Left lung (tissue), 10 donors: ENCODE measurements around the gene TEDC2. TPM values are rescaled to one million over a fixed set of nuclear protein-coding genes. Genes with fewer than 3 reads are reported as not detected.
"Not testable (repeated sequence)": the region's sequence is repeated elsewhere in the genome, so short reads cannot be mapped to it uniquely, and the experiment has no call there.

Experiments
- ATAC-seq: fragments of 200-7000 bp; cut with Tn5 transposase; one replicate; pipeline ENCODE4 v1.9.1; 2020; ENCODE audit warnings: moderate library complexity
- DNase-seq, 4 donors: peaks; one replicate each; pipeline ENCODE4 v3.0.0-alpha.2; 2013 to 2020
- H3K27ac ChIP-seq, 2 donors: fragments of 200-600 bp; sonication (generic) in 1 of 2; one replicate each; pipeline versions ENCODE4 v1.5.0 to v1.8.0; 2020 to 2021
- H3K27me3 ChIP-seq, 2 donors: fragments of 200-600 bp; sonication (generic) in 1 of 2; one replicate each; pipeline versions ENCODE4 v1.5.0 to v1.8.0; 2020 to 2021
- H3K36me3 ChIP-seq, 2 donors: fragments of 200-600 bp; sonication (generic) in 1 of 2; one replicate each; pipeline versions ENCODE4 v1.5.0 to v1.8.0; 2020 to 2021
- H3K4me1 ChIP-seq, 2 donors: fragments of 200-600 bp; one replicate each; pipeline ENCODE4 v1.8.0; 2021
- H3K4me3 ChIP-seq, 2 donors: fragments of 200-600 bp; sonication (generic) in 1 of 2; one replicate each; pipeline versions ENCODE4 v1.5.0 to v1.8.0; 2020 to 2021; ENCODE audit warnings: mild to moderate bottlenecking in 1 of 2
- H3K9me3 ChIP-seq, 2 donors: fragments of 200-600 bp; sonication (generic) in 1 of 2; one replicate each; pipeline versions ENCODE4 v1.5.0 to v1.8.0; 2020 to 2021
- CTCF ChIP-seq, 2 donors: fragments of 200-600 bp; sonication (generic) in 1 of 2; IDR thresholded peaks; one replicate each; pipeline versions ENCODE4 v1.5.0 to v1.8.0; 2021; ENCODE audit warnings: antibody characterized with exemption in 2 of 2
- intact Hi-C, 2 donors: fragments of 100-400 bp; cut with DNase I; formaldehyde crosslinking; loops; one replicate each; pipeline versions ENCODE4 v1.11.2 to v1.14.2; 2022
- polyA plus RNA-seq, 6 donors: library from polyadenylated mRNA; unstranded; fragments of 120-200 nt; gene quantifications; one replicate each; pipeline ENCODE4 v1.2.1, GENCODE V29; 2013; ENCODE audit not compliant: insufficient read length in 6 of 6
- total RNA-seq, 2 donors: library from RNA; stranded (reverse); fragmentation: NEBNext Ultra II Directional; extraction: Animal tissue kit (Norgen Biotek cat#: 25700); gene quantifications; one replicate each; pipeline ENCODE4 v1.2.1, GENCODE V29; 2021
- donor health status: DM: no; HTN: yes; CAD: no.
- donor health status: DM: no; HTN: no; CAD: no.

The TEDC2 gene
- total and polyA plus RNA-seq, 8 donors, result 4.0 to 10.9 (median 8.3) TPM

- intact Hi-C loops, result no loop called here
- DNase-seq, result no peak
- Histone ChIP-seq H3K4me1 (peaks cover 29 to 67% of the 10 kb centered on the region in 2 donors), H3K36me3 (no peaks in the 10 kb centered on the region), H3K27me3 (peaks cover 0 to 26% of the 10 kb centered on the region in 2 donors), H3K4me3 (peak overlapping the region in 1 of 2 donors; percentile 84), H3K9me3 (no peaks in the 10 kb centered on the region), H3K27ac (peak overlapping the region in 1 of 2 donors; percentile 9)
- peak; percentile 3 for ATAC-seq
- TF ChIP-seq CTCF (IDR thresholded peaks at IDR 0.05), result no peak
Observed at GRCh38 chr16:2476741-2477140, 16.8 kb downstream of the TEDC2 start.

- DNase-seq, result no peak
- Histone ChIP-seq H3K4me1 (peaks cover 27 to 66% of the 10 kb centered on the region in 2 donors), H3K27ac (peak overlapping the region in 1 of 2 donors; percentile 9), H3K27me3 (peaks cover 0 to 21% of the 10 kb centered on the region in 2 donors), H3K36me3 (no peaks in the 10 kb centered on the region), H3K9me3 (no peaks in the 10 kb centered on the region), H3K4me3 (no peak overlapping the region)
- intact Hi-C loops, result no loop called here
- no peak for ATAC-seq
- no peak for TF ChIP-seq CTCF (IDR thresholded peaks at IDR 0.05)
Observed at GRCh38 chr16:2477327-2477726, 17.4 kb downstream of the TEDC2 start.

GRCh38 chr16:2478279-2478678 is 18.4 kb downstream of the TEDC2 start:
- H3K27ac ChIP-seq, result no peak overlapping the region
- ATAC-seq (no peak), DNase-seq (no peak)
- H3K36me3 ChIP-seq, result no peaks in the 10 kb centered on the region
- peaks cover 0 to 11% of the 10 kb centered on the region in 2 donors for H3K27me3 ChIP-seq
- no peak for TF ChIP-seq CTCF (IDR thresholded peaks at IDR 0.05)
- peaks cover 35 to 67% of the 10 kb centered on the region in 2 donors for H3K4me1 ChIP-seq
- no peak overlapping the region for H3K4me3 ChIP-seq
- intact Hi-C loops, result no loop called here
- H3K9me3 ChIP-seq, result no peaks in the 10 kb centered on the region

GRCh38 chr16:2479996-2480395 is 20.1 kb downstream of the TEDC2 start:
- H3K9me3 ChIP-seq, H3K27me3 ChIP-seq, intact Hi-C loops, H3K27ac ChIP-seq, H3K36me3 ChIP-seq, H3K4me3 ChIP-seq, DNase-seq, ATAC-seq: not testable (repeated sequence)
- peaks cover 38 to 66% of the 10 kb centered on the region in 2 donors for H3K4me1 ChIP-seq

DNA sequence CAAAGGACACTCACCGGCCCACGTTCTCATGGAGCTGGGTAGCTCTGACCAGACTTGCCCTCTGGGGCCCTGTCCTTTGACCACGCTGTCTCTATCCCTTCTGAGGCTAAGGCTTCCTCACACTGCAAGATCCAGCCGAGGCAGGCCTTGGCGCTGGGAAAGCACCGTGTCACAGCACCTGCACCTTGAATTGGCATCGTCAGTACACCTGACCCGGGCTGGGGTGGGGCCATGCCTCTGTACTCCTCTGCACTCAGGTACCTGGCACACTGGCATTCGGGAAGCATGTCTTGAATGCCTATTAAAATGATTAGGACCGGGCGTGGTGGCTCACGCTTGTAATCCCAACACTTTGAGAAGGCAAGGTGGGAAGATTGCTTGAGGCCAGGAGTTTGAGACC is 21.0 kb downstream of the TEDC2 start:
- H3K9me3 ChIP-seq, result no peaks in the 10 kb centered on the region
- peaks cover 0 to 4% of the 10 kb centered on the region in 2 donors for H3K36me3 ChIP-seq
- TF ChIP-seq CTCF (IDR thresholded peaks at IDR 0.05), result no peak
- intact Hi-C loops, result no loop called here
- H3K4me1 ChIP-seq, result peaks cover 34 to 68% of the 10 kb centered on the region in 2 donors
- H3K4me3 ChIP-seq, result no peak overlapping the region
- DNase-seq, result peak in 1 of 4 donors; percentile 83
- peak overlapping the region; percentile 9 to 44 for H3K27ac ChIP-seq
- H3K27me3 ChIP-seq, result no peaks in the 10 kb centered on the region
- peak; percentile 79 for ATAC-seq

DNA sequence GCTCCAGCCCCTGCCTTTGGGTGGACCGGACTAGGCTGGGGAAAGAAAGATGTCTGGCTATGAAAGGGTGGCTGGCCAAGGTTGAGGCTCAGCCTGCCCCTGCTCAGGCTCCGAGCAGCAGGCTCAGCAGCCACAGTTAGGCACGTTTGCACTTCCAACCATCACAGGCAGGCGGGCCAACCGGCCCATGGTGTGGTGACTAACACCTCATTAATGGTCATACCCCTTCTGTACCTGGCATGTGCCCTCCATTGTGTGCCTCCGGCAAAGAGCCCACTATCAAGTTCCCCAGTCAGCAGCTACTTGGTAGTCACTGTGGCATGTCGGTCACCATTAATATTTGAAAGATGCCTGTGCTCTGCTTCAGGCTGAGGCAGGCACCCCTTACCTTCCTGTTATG is 21.8 kb downstream of the TEDC2 start:
- H3K4me1 ChIP-seq, result peaks cover 33 to 68% of the 10 kb centered on the region in 2 donors
- no peaks in the 10 kb centered on the region for H3K27me3 ChIP-seq
- peak overlapping the region; percentile 4 to 44 for H3K27ac ChIP-seq
- no peaks in the 10 kb centered on the region for H3K9me3 ChIP-seq
- intact Hi-C loops, result no loop called here
- ATAC-seq (no peak), DNase-seq (no peak)
- no peak overlapping the region for H3K4me3 ChIP-seq
- H3K36me3 ChIP-seq, result peaks cover 0 to 5% of the 10 kb centered on the region in 2 donors
- no peak for TF ChIP-seq CTCF (IDR thresholded peaks at IDR 0.05)
